NK-92 (cell line): ENCODE data around the gene MRPL51.
"Not testable (repeated sequence)": the region's sequence is repeated elsewhere in the genome, so short reads cannot be mapped to it uniquely, and the experiment has no call there.

Experiments used
- DNase-seq: peaks from one replicate; lab custom pipeline; 2025; ENCODE audit not compliant: unreplicated experiment; lab: John Stamatoyannopoulos, UW

The MRPL51 gene

DNA sequence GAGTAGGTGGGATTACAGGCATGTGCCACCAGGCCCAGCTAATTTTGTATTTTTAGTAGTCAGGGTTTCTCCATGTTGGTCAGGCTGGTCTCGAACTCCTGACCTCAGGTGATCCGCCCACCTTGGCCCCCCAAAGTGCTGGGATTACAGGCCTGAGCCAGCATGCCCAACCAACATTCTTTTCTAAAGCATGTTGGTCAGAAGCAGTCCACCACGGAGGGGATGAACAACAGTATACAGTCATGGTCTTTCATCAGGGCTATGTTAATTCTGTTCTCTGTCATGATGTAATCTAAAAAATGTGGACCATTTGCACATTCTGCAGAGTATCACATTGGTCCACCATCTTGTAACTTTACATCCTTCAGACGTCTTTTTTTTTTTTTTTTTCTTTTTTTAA lies 3.6 kb downstream of the MRPL51 start:
- DNase-seq, result no peak

DNA sequence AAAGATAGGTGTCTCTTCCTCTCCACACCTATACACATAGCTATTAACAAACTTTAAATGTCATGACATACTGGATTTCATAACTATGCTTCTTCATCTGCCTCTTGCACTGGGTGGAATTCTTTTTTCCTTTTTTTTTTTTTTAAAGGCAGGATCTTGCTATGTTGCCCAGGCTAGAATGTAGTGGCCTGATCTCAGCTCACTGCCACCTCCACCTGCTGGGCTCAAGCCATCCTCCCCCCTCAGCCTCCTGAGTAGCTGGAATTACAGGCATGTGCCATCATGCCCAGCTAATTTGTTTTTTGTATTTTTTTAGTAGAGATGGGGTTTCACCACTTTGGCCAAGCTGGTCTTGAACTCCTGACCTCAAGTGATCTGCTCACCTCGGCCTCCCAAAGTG lies 4.8 kb downstream of the MRPL51 start:
- DNase-seq, result no peak

GRCh38 chr12:6478416-6478815 lies 14.6 kb downstream of the MRPL51 start:
- DNase-seq, result no peak

- not testable (repeated sequence) for DNase-seq
These were observed 15.3 kb downstream of the MRPL51 start for GRCh38 chr12:6477601-6478377.

DNA sequence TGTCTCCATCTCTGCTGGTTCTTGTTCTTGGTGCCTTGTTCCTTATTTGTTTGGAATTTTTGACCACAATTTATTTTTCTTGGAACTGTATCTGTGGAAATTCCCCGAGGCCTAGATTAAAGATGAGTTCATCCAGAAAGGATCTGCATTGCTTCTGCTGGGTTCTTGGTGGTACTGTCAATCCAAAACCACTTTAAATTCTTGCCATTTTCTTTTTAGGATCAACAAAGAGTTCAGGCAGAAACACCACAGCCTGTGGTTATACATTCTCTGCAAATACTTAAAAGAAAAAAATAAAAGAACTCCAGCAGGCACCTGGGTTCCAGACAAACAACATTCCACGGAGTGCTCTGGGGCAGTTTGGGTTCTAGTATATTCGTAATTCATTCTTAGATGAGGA lies 16.6 kb downstream of the MRPL51 start:
- no peak for DNase-seq

DNA sequence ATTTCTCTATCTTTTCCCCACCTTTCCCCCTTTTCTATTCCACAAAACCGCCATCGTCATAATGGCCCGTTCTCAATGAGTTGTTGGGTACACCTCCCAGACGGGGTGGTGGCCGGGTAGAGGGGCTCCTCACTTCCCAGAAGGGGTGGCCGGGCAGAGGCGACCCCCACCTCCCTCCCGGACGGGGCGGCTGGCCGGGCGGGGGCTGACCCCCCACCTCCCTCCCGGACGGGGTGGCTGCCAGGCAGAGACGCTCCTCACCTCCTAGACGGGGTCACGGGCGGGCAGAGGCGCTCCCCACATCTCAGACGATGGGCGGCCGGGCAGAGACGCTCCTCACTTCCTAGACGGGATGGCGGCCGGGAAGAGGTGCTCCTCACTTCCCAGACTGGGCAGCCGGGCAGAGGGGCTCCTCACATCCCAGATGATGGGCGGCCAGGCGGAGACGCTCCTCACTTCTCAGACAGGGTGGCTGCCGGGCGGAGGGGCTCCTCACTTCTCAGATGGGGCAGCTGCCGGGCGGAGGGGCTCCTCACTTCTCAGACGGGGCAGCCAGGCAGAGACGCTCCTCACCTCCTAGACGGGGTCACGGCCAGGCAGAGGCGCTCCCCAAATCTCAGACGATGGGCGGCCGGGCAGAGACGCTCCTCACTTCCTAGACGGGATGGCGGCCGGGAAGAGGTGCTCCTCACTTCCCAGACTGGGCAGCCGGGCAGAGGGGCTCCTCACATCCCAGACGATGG lies 17.7 kb downstream of the MRPL51 start:
- not testable (repeated sequence) for DNase-seq

DNA sequence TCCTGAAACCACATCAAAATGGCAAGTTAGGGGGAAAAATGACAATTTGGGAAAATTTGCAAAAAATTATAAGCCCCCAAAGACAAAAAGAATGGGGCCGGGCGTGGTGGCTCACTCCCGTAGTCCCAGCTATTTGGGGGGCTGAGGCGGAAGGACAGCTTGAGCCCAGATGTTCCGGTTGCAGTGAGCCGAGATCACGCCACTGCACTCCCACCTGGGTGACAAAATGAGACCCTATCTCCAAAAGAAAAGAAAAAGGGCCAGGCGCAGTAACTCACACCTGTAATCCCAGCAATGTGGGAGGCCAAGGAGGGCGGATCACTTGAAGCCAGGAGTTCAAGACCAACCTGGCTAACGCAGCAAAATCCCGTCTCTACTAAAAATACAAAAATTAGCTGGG lies 20.6 kb downstream of the MRPL51 start:
- DNase-seq, result no peak

- no peak for DNase-seq
These were observed 21.1 kb downstream of the MRPL51 start for GRCh38 chr12:6471989-6472360.

DNA sequence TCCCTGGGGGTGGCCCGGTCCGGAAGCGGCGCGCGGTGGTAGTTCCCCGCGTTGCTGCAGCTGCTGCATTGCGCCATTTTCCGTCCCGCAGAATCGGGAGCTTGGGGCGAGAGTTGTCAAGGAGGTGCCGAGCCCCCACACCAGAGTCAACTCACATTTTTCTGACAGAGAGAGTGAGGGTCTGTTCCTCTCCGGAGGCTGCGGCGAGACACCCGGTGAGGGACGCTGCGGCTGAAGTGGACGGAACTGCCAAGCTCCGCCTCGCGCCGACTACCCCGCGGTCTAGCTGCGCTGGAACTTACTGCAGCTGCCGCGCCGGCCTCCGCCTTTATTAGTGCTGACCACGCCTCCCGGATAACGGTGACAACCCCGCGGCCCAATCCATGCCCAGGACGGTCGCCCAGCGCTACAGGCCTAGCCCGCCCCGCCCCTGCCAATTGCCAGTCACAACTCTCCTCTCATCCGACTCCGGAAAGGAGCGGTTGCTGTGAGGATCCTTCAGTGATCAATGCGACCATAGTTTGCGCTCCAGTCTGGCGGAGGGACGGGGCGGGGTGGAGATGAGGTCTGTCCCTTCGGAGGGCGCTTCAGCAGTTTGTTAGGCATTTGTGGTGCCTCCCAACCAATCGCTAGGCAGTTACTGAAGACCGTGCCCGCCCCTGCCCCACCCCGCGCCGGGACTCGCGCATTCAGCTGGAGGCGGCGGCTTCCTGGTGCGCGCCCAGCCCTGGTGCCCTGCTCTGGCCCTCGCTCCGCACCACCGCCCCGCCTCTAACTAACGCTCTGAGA lies 22.5 kb downstream of the MRPL51 start, which contains the start of gene VAMP1:
TSS of gene VAMP1 (minus strand) at position 303 of the 789 bp plus-strand sequence. CDS start at position 157, 146 bp downstream.
- peak; percentile 71 for DNase-seq

- no peak for DNase-seq
These were observed 23.3 kb downstream of the MRPL51 start for GRCh38 chr12:6469609-6470374.

- no peak for DNase-seq
These were observed 24.0 kb downstream of the MRPL51 start for GRCh38 chr12:6469092-6469491.

GRCh38 chr12:6468283-6468575 lies 24.8 kb downstream of the MRPL51 start:
- DNase-seq, result no peak

- not testable (repeated sequence) for DNase-seq
These were observed 25.3 kb downstream of the MRPL51 start for GRCh38 chr12:6467571-6468282.

- DNase-seq, result not testable (repeated sequence)
These were observed 26.3 kb downstream of the MRPL51 start for GRCh38 chr12:6466751-6467150.

GRCh38 chr12:6466184-6466573 lies 26.9 kb downstream of the MRPL51 start:
- DNase-seq, result no peak

GRCh38 chr12:6465467-6466183 lies 27.4 kb downstream of the MRPL51 start:
- DNase-seq, result no peak

GRCh38 chr12:6464531-6464930 lies 28.5 kb downstream of the MRPL51 start:
- no peak for DNase-seq

GRCh38 chr12:6463858-6464257 lies 29.2 kb downstream of the MRPL51 start:
- DNase-seq, result no peak

DNA sequence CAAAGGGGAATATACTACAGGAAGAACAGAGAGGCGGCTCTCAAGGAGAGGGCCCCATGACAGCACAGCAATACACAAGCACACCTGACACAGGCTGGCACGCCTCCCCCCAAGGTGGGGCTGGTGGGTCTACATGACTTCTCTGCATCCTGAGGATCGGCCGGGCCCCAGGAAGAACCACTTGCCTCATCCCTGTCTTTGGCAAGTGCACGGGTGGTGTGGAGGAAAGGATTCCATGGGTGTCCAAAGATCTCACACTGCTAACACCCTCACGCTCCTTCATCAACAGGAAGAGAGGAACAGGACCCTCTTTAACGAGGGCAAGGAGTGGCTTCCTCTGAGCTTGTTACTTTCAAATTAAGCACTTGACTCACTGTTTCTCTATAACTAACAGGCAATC lies 29.8 kb downstream of the MRPL51 start:
- no peak for DNase-seq
